GM19238 (cell line): ENCODE results near the gene PAXX.

Experiments used
- DNase-seq: peaks from one replicate; pipeline ENCODE4 v3.0.0; 2011; ENCODE audit warnings: low spot score; ENCODE audit not compliant: insufficient read length

The PAXX gene

GRCh38 chr9:136980669-136981478 lies 11.3 kb upstream of the PAXX start:
- DNase-seq = no peak

DNA sequence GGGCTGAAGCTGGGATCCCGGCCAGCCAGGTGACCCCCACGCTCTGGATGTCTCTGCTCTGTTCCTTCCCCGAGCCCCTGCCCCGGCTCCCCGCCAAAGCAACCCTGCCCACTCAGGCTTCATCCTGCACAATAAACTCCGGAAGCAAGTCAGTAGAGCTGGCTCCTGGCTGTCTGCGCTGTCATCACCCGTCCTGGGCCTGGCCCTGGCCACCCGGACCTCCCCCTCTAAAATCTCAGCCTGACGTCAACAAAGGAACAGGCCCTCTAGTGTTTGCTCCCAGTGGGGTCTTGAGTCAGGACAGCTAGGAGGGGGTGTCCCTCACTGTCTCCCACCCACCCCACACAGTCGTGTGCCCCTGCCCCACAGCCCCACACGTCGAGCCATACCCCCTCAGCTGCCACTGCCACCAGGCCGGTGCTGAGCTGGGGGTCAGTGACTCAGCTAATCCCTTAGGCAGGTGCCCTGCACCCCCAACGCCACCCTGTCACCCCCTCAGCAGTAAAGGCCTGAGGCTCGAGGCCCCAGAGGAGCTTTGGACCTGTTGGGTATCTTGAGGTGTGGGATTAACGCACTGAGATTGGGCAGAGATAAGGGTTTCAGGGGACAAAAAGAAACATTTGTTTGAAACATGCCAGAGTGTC lies 10.5 kb upstream of the PAXX start:
- DNase-seq = no peak

GRCh38 chr9:136982232-136983051 lies 9.8 kb upstream of the PAXX start, which contains the start of gene LCNL1:
LCNL1 (plus strand) TSS chr9:136982993; CDS start chr9:136983587, 594 bp downstream.
- DNase-seq = no peak

GRCh38 chr9:136983167-136983566 lies 9.1 kb upstream of the PAXX start:
- DNase-seq = no peak

- no peak for DNase-seq
Measured at GRCh38 chr9:136983656-136984314, 8.4 kb upstream of the PAXX start.

DNA sequence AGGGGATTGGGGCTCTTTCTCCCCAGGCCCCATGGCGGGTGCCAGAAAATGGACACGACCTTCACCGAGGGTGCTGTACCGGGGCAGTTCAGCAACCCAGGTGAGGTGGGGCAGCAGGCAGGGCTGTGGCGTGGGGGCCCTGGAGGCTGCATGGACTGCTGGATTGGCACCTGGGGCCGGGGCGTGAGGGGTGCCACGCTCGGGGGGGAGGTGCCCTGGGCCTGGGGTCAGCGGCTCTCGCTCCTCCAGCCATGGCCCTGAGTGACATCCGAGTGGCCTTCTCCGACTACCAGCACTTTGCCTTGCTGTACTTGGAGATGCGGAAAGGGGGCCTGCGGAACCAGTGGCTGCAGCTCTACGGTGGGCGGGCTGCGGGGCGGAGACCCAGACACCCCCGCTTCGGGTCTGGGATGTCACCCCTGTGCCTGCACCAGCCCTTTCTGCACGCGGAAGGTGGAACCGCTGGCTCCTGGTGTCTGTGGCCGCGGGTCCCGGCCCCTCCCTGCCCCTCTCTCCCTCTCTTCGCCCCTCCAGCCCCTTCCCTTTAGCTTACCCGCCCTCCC lies 7.7 kb upstream of the PAXX start:
- DNase-seq = no peak

DNA sequence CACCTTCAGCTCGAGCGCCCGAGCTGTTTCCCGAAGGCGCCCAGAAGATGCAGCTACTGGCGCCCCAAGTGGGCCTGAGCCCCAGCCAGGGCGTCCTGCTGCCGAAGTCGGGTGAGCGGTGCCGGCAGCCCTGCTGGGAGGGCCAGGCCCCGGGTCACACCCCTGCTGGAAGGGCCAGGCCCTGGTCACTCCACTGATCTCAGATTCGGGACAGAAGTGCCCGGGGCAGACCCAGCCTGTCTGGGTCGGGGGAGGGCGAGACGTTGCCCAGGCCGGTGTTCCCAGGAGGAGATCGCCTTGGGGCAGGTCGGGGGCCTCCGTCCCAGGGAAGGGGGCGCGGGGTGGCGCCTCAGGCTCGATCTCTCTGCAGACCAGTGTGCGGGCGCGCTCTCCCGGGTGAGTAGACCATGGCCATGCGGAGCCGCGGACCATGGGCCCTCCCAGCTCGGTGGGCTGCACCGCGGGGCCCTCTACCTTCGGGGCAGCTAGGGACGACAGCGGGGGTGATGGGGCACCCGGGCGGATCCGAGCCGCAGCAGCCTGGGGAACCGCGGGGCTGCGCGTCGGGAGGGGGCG lies 7.1 kb upstream of the PAXX start:
- DNase-seq = no peak

DNA sequence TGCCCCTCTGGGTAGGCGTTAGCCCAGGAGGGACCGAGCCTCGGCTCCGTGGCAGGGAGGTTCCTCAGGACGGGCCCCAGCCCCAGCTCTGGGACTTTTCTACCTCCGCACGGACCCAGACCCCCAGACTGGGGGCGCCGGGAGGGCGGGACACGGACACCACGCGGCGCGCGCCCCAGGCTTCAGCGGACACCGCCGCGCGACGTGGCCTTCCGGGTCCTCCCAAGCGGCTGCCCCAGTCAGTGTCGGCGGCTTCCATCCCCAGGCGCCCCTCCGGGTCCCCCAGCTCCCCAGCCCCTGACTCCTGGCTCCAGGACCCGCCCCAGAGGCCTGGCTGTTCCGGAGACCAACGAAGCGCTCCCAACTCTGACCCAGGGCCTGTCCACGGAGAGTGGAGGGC lies 6.4 kb upstream of the PAXX start:
- no peak for DNase-seq

DNA sequence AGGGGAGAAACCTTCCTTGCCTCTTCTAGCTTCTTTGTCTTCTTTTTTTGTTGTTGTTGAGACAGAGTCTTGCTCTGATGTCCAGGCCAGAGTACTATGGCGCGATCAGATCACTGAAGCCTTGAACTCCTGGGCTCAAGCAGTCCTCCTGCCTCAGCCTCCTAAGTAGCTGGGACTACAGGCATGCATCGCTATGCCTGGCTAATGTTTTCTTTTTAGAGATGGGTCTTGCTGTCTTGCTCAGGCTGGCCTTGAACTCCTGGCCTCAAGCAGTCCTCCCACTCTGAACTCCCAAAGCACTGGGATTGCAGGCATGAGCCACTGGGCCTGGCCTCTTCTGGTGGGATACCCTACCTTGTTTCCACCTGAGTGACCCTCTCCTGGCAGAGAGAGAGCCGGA lies 3.4 kb upstream of the PAXX start:
- no peak for DNase-seq

DNA sequence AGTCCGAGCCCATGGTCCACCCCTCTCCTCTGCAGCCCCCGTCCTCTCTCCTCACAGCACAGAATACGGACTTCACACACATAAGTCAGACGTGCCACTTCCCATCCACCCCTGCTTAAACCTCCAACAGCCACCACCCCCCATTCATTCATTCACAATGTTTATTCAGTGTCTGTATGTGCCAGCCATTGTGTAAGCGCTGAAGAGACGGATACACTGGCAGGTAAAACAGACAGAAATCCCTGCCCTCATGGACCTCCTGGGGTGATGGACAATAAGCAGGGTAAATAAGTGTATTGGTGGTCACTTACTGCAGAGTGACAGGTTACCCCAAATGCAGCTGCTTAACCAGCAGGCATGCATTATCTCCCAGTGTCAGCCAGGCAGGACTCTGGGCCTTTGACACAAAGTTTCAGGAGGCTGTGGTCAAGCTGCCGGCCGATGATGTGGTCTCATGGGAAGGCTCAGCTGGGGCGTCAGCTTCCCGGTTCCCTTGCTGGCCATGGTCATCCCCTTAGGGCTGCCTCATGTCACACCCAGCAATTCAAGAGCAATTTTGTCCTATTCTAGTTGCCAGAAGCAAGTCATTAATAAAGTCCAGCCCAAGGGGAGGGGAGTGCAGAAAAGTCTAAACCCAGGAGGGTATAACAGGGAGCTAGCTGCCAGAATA lies 1.8 kb upstream of the PAXX start:
- DNase-seq = no peak

GRCh38 chr9:136992819-136993369 lies 672 bp downstream of the PAXX start:
- no peak for DNase-seq

- DNase-seq = no peak
Measured at GRCh38 chr9:136994180-136994887, 2.1 kb downstream of the PAXX start.

- DNase-seq = no peak
Measured at GRCh38 chr9:136994888-136995230, 2.6 kb downstream of the PAXX start.

DNA sequence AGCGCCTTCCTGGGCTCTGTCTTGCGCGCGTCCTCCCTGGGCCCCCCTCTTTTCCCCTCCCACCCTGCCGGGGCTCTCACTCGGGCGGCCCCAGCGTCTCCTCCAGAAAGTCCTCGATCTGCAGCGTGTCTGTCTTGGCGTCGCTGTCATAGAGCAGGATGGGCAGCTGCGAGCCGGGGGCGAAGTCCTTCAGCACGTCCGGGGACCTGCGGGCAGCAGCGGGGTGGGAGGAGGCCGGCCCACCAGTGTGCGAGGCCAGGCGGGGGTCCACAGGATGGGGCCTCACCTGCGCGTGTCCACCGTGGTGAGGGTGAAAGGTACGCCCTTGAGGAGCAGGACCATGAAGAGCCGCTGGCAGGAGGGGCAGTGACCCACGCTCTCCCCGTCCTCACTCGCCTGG lies 3.1 kb downstream of the PAXX start:
- no peak for DNase-seq

DNA sequence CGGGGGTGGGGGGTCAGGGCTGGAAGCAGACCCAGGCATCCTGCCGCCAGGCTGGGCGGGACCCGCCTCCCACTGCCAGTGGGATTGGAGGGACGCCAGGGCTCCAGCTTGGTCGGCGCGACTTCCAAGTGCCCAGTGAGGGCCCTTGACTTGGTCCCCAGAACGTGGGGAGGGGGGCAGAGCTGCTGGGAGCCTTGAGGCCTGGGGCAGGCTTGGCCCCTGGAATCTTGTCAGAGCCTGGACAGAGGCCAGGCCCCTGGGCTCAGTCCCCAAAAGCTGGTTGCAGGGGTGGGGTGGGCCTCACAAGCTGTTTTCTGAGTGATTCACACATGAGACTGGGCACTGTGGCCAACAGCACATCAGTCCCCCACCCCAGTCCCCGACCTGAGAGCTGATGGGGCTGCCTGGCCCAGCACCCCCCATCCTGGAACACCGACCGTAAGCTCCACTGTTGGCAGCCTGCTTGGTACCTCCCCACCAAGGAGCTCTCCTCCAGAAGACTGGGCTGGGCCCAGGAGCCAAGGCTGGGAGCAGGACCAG lies 3.6 kb downstream of the PAXX start:
- no peak for DNase-seq

DNA sequence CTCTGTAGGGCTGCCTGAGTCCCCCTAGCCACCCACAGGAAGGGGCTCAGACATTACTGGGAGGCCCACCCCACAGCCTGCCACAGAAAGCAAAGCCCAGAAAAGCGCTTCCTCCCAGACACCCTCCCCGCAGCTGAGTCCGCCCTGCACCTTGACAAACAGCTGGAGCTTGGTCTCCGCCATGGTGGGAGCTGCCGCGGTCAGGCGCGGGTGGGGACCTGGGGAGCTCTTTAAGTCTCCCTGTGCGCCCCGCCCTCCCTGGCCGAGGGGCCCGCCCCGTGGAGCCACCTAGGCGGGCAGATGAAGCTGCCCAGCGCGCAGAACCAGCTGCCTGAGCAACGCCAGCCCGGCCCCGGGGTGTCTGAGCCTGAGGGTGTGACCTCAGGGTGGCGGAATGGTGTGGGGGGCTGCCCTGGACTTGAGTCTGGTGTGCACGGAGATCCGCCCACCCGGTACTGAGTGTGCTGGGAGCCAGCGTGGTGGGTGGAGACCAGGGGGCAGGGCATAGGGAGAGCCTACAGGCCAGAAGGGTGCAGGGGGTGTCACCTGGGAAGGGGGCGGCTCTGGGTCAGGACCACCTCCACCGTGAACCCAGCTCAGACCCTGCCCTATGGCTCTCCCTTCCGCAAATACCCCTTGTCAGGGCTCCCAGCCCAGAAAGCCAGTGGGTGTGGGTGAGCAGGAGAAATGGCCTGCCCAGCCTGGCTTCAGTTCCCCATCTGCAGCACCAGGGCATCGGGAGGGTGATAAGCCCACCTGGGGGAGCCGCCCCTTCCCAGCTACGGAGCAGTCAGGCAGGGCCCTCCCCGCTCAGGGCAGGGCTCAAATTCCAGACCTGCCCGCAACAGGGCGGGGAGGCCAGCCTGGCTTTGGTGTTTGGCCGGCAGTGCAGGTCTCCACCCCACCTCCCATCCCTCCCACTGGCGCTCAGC lies 4.4 kb downstream of the PAXX start, which contains the start of gene CLIC3:
Gene CLIC3, minus strand, starts transcription at position 208 of the 932 bp plus-strand sequence. Its CDS starts 25 bp downstream, at position 183.
- DNase-seq = no peak

DNA sequence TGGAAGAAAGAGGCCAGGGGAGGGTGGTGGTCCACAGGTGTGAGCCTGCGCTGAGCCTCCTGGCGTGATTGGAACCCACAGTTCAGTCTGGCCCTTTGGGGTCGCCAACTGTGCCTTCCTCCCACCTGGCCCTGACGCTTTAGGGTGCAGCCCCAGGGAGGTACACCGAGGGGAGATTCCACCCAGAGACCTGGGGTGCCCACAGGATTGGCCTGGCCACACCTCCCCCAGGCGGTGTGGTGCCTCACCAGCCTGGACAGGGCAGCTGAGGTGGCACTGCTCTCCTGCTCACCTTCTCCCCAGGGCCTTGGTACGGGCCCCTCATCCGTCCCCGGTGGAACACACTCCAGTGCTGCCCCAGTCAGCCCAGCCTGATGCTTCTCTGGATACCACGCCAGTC lies 5.1 kb downstream of the PAXX start:
- no peak for DNase-seq

GRCh38 chr9:136997830-136998234 lies 5.6 kb downstream of the PAXX start:
- DNase-seq = no peak
